Measurements from ENCODE around the gene CYBC1.

DNA sequence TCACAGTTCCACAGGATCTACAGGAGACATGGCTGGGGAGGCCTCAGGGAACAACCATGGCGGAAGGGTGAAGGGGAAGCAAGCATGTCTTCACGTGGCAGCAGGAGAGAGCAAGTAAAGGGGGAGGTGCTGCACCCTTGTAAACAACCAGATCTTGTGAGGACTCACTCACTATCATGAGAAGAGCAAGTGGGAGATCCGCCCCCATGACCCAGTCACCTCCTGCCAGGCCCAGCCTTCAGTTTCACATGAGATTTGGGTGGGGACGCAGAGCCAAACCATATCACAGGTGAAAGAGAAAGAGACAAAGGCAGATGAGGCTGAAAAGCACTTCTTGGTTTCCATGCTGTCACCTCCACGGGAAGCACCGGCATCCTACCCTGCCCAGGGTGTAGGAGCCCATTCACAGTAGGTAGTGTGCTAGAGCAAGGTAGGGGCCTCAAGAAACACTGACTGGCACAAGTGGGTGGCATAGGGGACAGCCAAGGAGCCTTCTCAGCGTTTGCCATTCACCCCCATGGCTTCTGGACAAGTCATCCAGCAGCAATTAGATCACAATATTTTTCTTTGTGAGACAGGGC is 14.6 kb upstream of the CYBC1 start:
- no peak for TF ChIP-seq POLR2A (IDR thresholded peaks at IDR 0.05; ENCODE audit: low read depth, low read length)
- TF ChIP-seq POLR2AphosphoS5 (IDR thresholded peaks at IDR 0.05; ENCODE audit: low read depth, low read length) = no peak
- TF ChIP-seq TAF1 (IDR thresholded peaks at IDR 0.05; ENCODE audit: borderline replicate concordance, low read depth, low read length) = no peak

Measured in GM12892 (cell line).